ENCODE measurements around the gene CPED1. TPM values are rescaled to one million over a fixed set of nuclear protein-coding genes. Genes with fewer than 3 reads are reported as not detected.

CPED1 gene
- total RNA-seq, 4 donors from 2014 or later: 7.4 to 19.6 (median 11.4) TPM

DNA sequence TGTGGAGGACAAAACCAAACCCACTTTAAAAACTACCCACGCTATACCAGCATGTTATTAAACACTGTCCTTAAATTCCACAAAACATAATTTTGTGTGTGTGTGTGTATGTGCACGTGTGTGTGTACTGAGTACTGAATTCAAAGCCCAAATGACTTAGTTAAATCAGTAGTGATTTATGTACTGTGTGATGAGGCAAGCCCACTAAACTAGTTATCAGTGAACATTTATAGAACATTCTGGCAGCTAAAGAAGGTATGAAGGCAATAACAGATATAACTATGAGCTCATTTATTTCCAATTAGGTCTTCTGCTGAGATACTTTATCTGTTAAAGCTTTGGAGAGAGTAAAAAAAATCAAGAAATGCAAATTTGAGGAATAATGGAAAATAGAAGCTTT lies 115.1 kb downstream of the CPED1 start:
- TF ChIP-seq POLR2A (IDR thresholded peaks at IDR 0.05) (no peak), CTCF (IDR thresholded peaks at IDR 0.05) (no peak)
- no peak overlapping the region for H3K27ac ChIP-seq
- no peak for DNase-seq
- H3K27me3 ChIP-seq: no peaks in the 10 kb centered on the region
- 74 to 80% methylated on average over 2 of the region's 2 CpGs for WGBS, 2 donors
- H3K4me3 ChIP-seq (replicated peaks in 1 of 3): no peak overlapping the region
- no peaks in the 10 kb centered on the region for H3K9me3 ChIP-seq
- peaks cover 0 to 9% of the 10 kb centered on the region in 2 donors for H3K4me1 ChIP-seq
- H3K36me3 ChIP-seq: no peaks in the 10 kb centered on the region
- intact Hi-C loops (cut with DNase I): no loop called here

DNA sequence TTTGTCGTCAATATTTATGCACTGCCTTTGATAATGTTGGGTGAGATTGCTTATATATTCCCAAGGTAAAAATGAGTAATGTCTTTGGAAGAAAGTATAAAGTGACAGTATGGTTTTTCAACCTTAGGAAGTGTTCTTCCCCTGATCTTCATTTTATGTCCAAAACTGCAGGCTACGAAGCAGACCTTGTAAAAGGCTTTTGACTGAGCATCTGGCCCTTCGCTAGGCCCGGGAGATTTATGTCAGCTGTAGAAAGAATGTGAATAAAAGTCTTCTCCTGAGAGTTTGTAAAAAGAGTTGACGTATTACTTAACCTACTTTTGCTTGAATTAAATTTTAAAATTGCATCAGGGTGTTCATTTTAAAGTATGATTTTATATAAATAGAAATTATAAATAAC lies 116.8 kb downstream of the CPED1 start:
- Histone ChIP-seq H3K4me1 (peaks cover 0 to 9% of the 10 kb centered on the region in 2 donors), H3K27me3 (no peaks in the 10 kb centered on the region), H3K27ac (no peak overlapping the region), H3K4me3 (replicated peaks in 1 of 3) (no peak overlapping the region), H3K9me3 (no peaks in the 10 kb centered on the region), H3K36me3 (no peaks in the 10 kb centered on the region)
- TF ChIP-seq CTCF (IDR thresholded peaks at IDR 0.05) (no peak), POLR2A (IDR thresholded peaks at IDR 0.05) (no peak)
- intact Hi-C loops (cut with DNase I): loop anchor here (5.0 kb wide), 1 partner anchor 118 kb away; the partner anchor contains the start of gene CPED1
- WGBS, 2 donors: 94% methylated on average over 5 of the region's 5 CpGs
- DNase-seq: no peak

- Histone ChIP-seq H3K36me3 (no peaks in the 10 kb centered on the region), H3K27ac (no peak overlapping the region), H3K4me1 (peaks cover 0 to 1% of the 10 kb centered on the region in 2 donors), H3K9me3 (no peaks in the 10 kb centered on the region), H3K27me3 (no peaks in the 10 kb centered on the region), H3K4me3 (replicated peaks in 1 of 3) (no peak overlapping the region)
- intact Hi-C loops (cut with DNase I): loop anchor here (5.0 kb wide), 1 partner anchor 121 kb away; the partner anchor contains the start of gene CPED1
- 15 to 28% methylated on average over 1 of the region's 1 CpG for WGBS, 2 donors
- no peak for TF ChIP-seq POLR2A (IDR thresholded peaks at IDR 0.05)
- peak; percentile 47 to 73 (median 67) for TF ChIP-seq CTCF (IDR thresholded peaks at IDR 0.05)
- no peak for DNase-seq
Measured at GRCh38 chr7:121107923-121108498, 119.5 kb downstream of the CPED1 start.

- Histone ChIP-seq H3K27ac (no peak overlapping the region), H3K36me3 (no peaks in the 10 kb centered on the region), H3K9me3 (no peaks in the 10 kb centered on the region), H3K4me3 (replicated peaks in 1 of 3) (no peak overlapping the region), H3K27me3 (no peaks in the 10 kb centered on the region), H3K4me1 (no peaks in the 10 kb centered on the region)
- 72 to 74% methylated on average over 6 of the region's 6 CpGs for WGBS, 2 donors
- intact Hi-C loops (cut with DNase I): loop anchor here (5.0 kb wide), 1 partner anchor 122 kb away; the partner anchor contains the start of gene CPED1
- no peak for DNase-seq
- TF ChIP-seq POLR2A (IDR thresholded peaks at IDR 0.05): no peak
- no peak for TF ChIP-seq CTCF (IDR thresholded peaks at IDR 0.05)
Measured at GRCh38 chr7:121109145-121109544, 120.6 kb downstream of the CPED1 start.

DNA sequence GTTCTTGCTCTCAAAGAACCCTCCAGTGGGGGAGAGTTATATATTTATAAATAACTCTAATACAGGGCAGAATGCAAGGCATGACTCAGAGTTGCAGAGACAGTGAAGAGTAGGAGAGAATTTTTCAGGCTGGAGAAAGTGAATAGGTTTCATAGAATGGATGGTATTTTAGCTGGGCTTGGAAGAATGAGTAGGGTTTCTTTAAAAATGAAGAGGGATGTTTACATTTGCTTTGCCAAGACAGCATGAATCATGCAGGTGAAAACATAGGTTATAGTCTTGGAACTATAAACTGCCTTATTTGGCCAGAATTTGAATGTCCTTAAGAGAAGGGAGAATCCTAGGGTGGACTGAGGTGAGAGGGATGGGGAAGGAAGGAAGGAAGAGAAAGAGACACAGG lies 124.8 kb downstream of the CPED1 start:
- H3K4me1 ChIP-seq: no peaks in the 10 kb centered on the region
- no peak for TF ChIP-seq CTCF (IDR thresholded peaks at IDR 0.05)
- TF ChIP-seq POLR2A (IDR thresholded peaks at IDR 0.05): no peak
- DNase-seq: no peak
- no peaks in the 10 kb centered on the region for H3K27me3 ChIP-seq
- H3K9me3 ChIP-seq: no peaks in the 10 kb centered on the region
- H3K36me3 ChIP-seq: no peaks in the 10 kb centered on the region
- no peak overlapping the region for H3K27ac ChIP-seq
- intact Hi-C loops (cut with DNase I): no loop called here
- no peak overlapping the region for H3K4me3 ChIP-seq (replicated peaks in 1 of 3)
